HEK293 (cell line): ENCODE results near the gene DR1.

Experiments
- CTCF ChIA-PET: fragments of 350-600 bp; formaldehyde crosslinking; extraction: SDS; loops from one replicate; lab custom pipeline; 2021; ENCODE audit warnings: antibody characterized with exemption; lab: Yijun Ruan, JAX
- POLR2A ChIA-PET: fragments of 300-600 bp; formaldehyde crosslinking; extraction: SDS; loops from one replicate; lab custom pipeline; 2020; ENCODE audit warnings: antibody characterized with exemption, inconsistent platforms; lab: Yijun Ruan, JAX
- H3K27ac ChIP-seq: fragments of 200-500 bp; sonication (Bioruptor generic); 2 replicates; pipeline ENCODE4 v1.5.1; 2014; ENCODE audit warnings: low read depth, low read length, control low read depth, inconsistent platforms; ENCODE audit errors: extremely low read depth
- H3K36me3 ChIP-seq, 2 experiments: fragments of 200-500 bp in 1 of 2; sonication (Bioruptor generic) in 1 of 2; 1 replicate in 1 of 2; 2 replicates in 1 of 2; pipeline ENCODE4 v1.5.1; 2014 to 2017; ENCODE audit warnings: inconsistent platforms in 2 of 2, low read length in 2 of 2; ENCODE audit not compliant: control insufficient read depth in 2 of 2, insufficient read depth in 1 of 2
- H3K4me1 ChIP-seq: fragments of 200-500 bp; sonication (Bioruptor generic); 2 replicates; pipeline ENCODE4 v1.5.1; 2014; ENCODE audit warnings: mild to moderate bottlenecking, low read length, inconsistent platforms; ENCODE audit not compliant: control insufficient read depth, insufficient read depth
- H3K4me3 ChIP-seq: 2 replicates; pipeline ENCODE4 v1.5.1; 2011; ENCODE audit warnings: low read depth, mild to moderate bottlenecking, control low read depth, low read length, moderate library complexity
- H3K9me3 ChIP-seq: fragments of 200-500 bp; sonication (Bioruptor generic); 2 replicates; pipeline ENCODE4 v1.5.1; 2014; ENCODE audit warnings: low read depth, low read length, inconsistent platforms; ENCODE audit not compliant: control insufficient read depth, insufficient read depth
- AEBP2 ChIP-seq: fragments of 450-650 bp; formaldehyde crosslinking; IDR thresholded peaks from 2 replicates; pipeline ENCODE4 v1.5.1; 2016; ENCODE audit warnings: missing biosample characterization, missing genetic modification characterization, borderline replicate concordance
- BCL11A ChIP-seq: fragments of 450-650 bp; formaldehyde crosslinking; IDR thresholded peaks from 2 replicates; pipeline ENCODE4 v1.5.1; 2016; ENCODE audit warnings: low read depth, missing biosample characterization, missing genetic modification characterization
- GLI4 ChIP-seq: fragments of 450-650 bp; formaldehyde crosslinking; IDR thresholded peaks from 2 replicates; pipeline ENCODE4 v1.5.1; 2016; ENCODE audit warnings: missing biosample characterization, missing genetic modification characterization
- KLF1 ChIP-seq: fragments of 450-650 bp; formaldehyde crosslinking; IDR thresholded peaks from 2 replicates; pipeline ENCODE4 v1.5.1; 2016; ENCODE audit warnings: missing biosample characterization, missing genetic modification characterization
- KLF10 ChIP-seq: fragments of 450-650 bp; IDR thresholded peaks from 2 replicates; pipeline ENCODE4 v1.5.1; 2018; ENCODE audit warnings: missing biosample characterization, mild to moderate bottlenecking, missing genetic modification characterization
- KLF17 ChIP-seq: fragments of 450-650 bp; formaldehyde crosslinking; IDR thresholded peaks from 2 replicates; pipeline ENCODE4 v1.5.1; 2016; ENCODE audit warnings: missing biosample characterization, missing genetic modification characterization
- OVOL3 ChIP-seq: fragments of 450-650 bp; formaldehyde crosslinking; IDR thresholded peaks from 2 replicates; pipeline ENCODE4 v1.5.1; 2016; ENCODE audit warnings: missing biosample characterization, missing genetic modification characterization
- PATZ1 ChIP-seq: fragments of 450-650 bp; formaldehyde crosslinking; IDR thresholded peaks from 2 replicates; pipeline ENCODE4 v1.5.1; 2016; ENCODE audit warnings: missing biosample characterization, missing genetic modification characterization
- ZNF114 ChIP-seq: fragments of 450-650 bp; formaldehyde crosslinking; IDR thresholded peaks from 2 replicates; pipeline ENCODE4 v1.5.0; 2017; ENCODE audit warnings: missing biosample characterization, missing genetic modification characterization
- ZNF16 ChIP-seq: fragments of 450-650 bp; formaldehyde crosslinking; IDR thresholded peaks from 2 replicates; pipeline ENCODE4 v1.5.1; 2016; ENCODE audit warnings: low read depth, missing biosample characterization, missing genetic modification characterization
- ZNF221 ChIP-seq: fragments of 450-650 bp; formaldehyde crosslinking; IDR thresholded peaks from 2 replicates; pipeline ENCODE4 v1.5.1; 2017; ENCODE audit warnings: missing biosample characterization, missing genetic modification characterization, borderline replicate concordance
- ZNF223 ChIP-seq: fragments of 450-650 bp; formaldehyde crosslinking; IDR thresholded peaks from 2 replicates; pipeline ENCODE4 v1.5.1; 2016; ENCODE audit warnings: missing biosample characterization, missing genetic modification characterization
- ZNF488 ChIP-seq: fragments of 450-650 bp; formaldehyde crosslinking; IDR thresholded peaks from 2 replicates; pipeline ENCODE4 v1.5.1; 2016; ENCODE audit warnings: missing biosample characterization, missing genetic modification characterization
- ZNF561 ChIP-seq: fragments of 450-650 bp; IDR thresholded peaks from 2 replicates; pipeline ENCODE4 v1.5.1; 2018; ENCODE audit warnings: missing biosample characterization, missing genetic modification characterization, borderline replicate concordance
- ZNF624 ChIP-seq: fragments of 450-650 bp; formaldehyde crosslinking; IDR thresholded peaks from 2 replicates; pipeline ENCODE4 v1.5.1; 2017; ENCODE audit warnings: missing biosample characterization, missing genetic modification characterization
- ZNF692 ChIP-seq: fragments of 450-650 bp; formaldehyde crosslinking; IDR thresholded peaks from 2 replicates; pipeline ENCODE4 v1.5.1; 2016; ENCODE audit warnings: missing biosample characterization, missing genetic modification characterization

Gene DR1

GRCh38 chr1:93324486-93325464 is 20.9 kb upstream of the DR1 start (continued):
- no peak for TF ChIP-seq ZNF692 (tag by site-specific recombination)

GRCh38 chr1:93328809-93329760 is 16.6 kb upstream of the DR1 start:
- Histone ChIP-seq H3K36me3 (no peaks in the 10 kb centered on the region), H3K4me1 (peaks cover 6% of the 10 kb centered on the region; the same call in 1 of the 2 replicates), H3K27ac (no peak overlapping the region), H3K9me3 (no peaks in the 10 kb centered on the region), H3K4me3 (no peak overlapping the region)
- ChIA-PET CTCF (interaction anchor here (0.7 to 4.4 kb wide), 2 partner anchors 20 to 25 kb away, joined by 3 to 16 read pairs; no protein-coding TSS in a partner anchor), POLR2A (interaction anchor here (0.8 to 2.8 kb wide), 2 partner anchors 15 to 16 kb away, joined by 3 to 12 read pairs; partner anchors contain the start of gene DR1)
- TF ChIP-seq ZNF488 (tag by site-specific recombination) (no peak), AEBP2 (tag by site-specific recombination) (no peak), KLF17 (no peak), KLF10 (no peak), KLF1 (tag by site-specific recombination) (no peak), ZNF221 (tag by site-specific recombination) (no peak), PATZ1 (no peak), OVOL3 (tag by site-specific recombination) (no peak), ZNF624 (tag by site-specific recombination) (no peak), ZNF561 (tag by site-specific recombination) (no peak)

GRCh38 chr1:93330196-93330595 is 15.5 kb upstream of the DR1 start:
- Histone ChIP-seq H3K4me3 (no peak overlapping the region), H3K27ac (no peak overlapping the region), H3K9me3 (no peaks in the 10 kb centered on the region), H3K36me3 (no peaks in the 10 kb centered on the region), H3K4me1 (no peaks in the 10 kb centered on the region)
- ChIA-PET CTCF (interaction anchor here (0.7 to 4.4 kb wide), 2 partner anchors 21 to 26 kb away, joined by 3 to 16 read pairs; no protein-coding TSS in a partner anchor), POLR2A (interaction anchor here (2.8 kb wide), 1 partner anchor 15 kb away, joined by 12 read pairs; the partner anchor contains the start of gene DR1)
- TF ChIP-seq ZNF223 (tag by site-specific recombination) (no peak), ZNF16 (tag by site-specific recombination) (no peak), GLI4 (tag by site-specific recombination) (no peak), ZNF114 (tag by site-specific recombination) (no peak), BCL11A (no peak)
